PFSK-1 (cell line): Measurements from ENCODE around the gene ARID3C.

Experiments used
- POLR2AphosphoS5 ChIP-seq: IDR thresholded peaks from 2 replicates; pipeline ENCODE4 v1.6.1; 2012; ENCODE audit warnings: low read depth, mild to moderate bottlenecking, control low read depth, low read length, moderate library complexity
- TAF1 ChIP-seq: IDR thresholded peaks from 2 replicates; pipeline ENCODE4 v1.6.1; 2012; ENCODE audit warnings: low read length, control low read depth, borderline replicate concordance; ENCODE audit not compliant: insufficient read depth

DNA sequence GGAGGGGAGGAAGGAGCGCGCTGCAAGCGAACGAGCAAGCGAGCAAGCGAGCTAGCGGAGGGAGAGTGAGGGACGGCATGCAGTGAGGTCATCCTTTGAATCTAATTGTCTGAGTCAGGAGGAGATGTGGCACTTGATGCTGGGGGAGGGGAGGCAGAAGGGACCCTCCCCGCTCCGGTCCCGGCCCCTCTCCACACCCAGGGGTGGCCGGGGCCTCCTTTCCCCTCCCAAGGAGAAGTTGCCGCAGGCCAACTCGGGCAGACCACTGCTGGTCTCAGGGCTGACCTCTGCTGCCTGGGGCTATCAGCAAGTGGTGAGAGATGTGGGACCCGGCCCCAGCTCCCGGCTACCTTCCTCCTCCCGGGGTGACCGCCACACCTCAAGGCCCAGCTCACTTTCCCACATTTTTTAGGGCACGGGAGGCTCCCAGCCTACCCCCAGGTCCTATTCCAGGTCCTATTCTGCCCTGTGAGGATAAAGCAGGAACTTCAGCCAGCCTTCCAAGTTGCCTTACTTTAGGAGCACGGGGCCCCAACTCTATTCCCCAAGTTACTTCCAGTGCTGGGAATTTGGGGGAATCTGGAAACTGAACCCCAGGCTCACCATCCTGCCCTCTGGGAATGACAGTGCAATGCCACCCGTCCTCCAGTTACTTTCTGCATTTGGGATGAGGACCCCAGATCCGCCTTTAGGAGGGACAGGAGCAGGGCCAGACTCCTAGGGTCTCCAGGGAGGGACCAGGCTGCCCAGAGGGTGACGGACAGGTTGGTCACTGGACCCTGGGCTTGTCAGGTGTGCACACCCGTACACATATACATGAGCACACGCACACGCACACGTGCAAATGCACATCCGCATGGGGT, 50.4 kb downstream of the ARID3C start:
- TF ChIP-seq TAF1 (no peak), POLR2AphosphoS5 (no peak)
